Liver (tissue), 9 donors: ENCODE measurements around the gene SCLY. TPM values are rescaled to one million over a fixed set of nuclear protein-coding genes. Genes with fewer than 3 reads are reported as not detected.

Source experiments
- DNase-seq: peaks from one replicate; pipeline ENCODE4 v3.0.0-alpha.2; 2017; ENCODE audit warnings: low spot score
- H3K27ac ChIP-seq, 2 donors: one replicate each; pipeline ENCODE4 v1.7.0; 2013; ENCODE audit warnings: inconsistent platforms in 2 of 2, low read length in 2 of 2, control low read depth in 1 of 2, low read depth in 1 of 2, mild to moderate bottlenecking in 1 of 2
- H3K27me3 ChIP-seq, 4 donors: one replicate each; pipeline versions ENCODE4 v1.6.1 to v1.7.0; 2013; ENCODE audit warnings: low read length in 3 of 4, inconsistent platforms in 1 of 4, mild to moderate bottlenecking in 1 of 4, moderate library complexity in 1 of 4; ENCODE audit not compliant: control insufficient read depth in 4 of 4, insufficient read depth in 4 of 4
- H3K36me3 ChIP-seq, 4 donors: one replicate each; pipeline versions ENCODE4 v1.6.1 to v1.7.0; 2013; ENCODE audit warnings: low read length in 3 of 4, mild to moderate bottlenecking in 3 of 4, low read depth in 1 of 4, moderate library complexity in 1 of 4; ENCODE audit not compliant: control insufficient read depth in 4 of 4, insufficient read depth in 3 of 4
- H3K4me1 ChIP-seq, 4 donors: one replicate each; pipeline versions ENCODE4 v1.6.1 to v1.7.0; 2013; ENCODE audit warnings: low read length in 3 of 4, mild to moderate bottlenecking in 3 of 4, moderate library complexity in 1 of 4; ENCODE audit not compliant: control insufficient read depth in 4 of 4, insufficient read depth in 4 of 4
- H3K4me3 ChIP-seq, 3 donors: one replicate each; pipeline versions ENCODE4 v1.6.1 to v1.7.0; 2013; ENCODE audit warnings: low read length in 3 of 3, control low read depth in 1 of 3, low read depth in 1 of 3, mild to moderate bottlenecking in 1 of 3
- H3K9ac ChIP-seq, 2 donors: one replicate each; pipeline ENCODE4 v1.7.0; 2013; ENCODE audit warnings: low read length in 2 of 2, mild to moderate bottlenecking in 2 of 2, moderate library complexity in 2 of 2, control low read depth in 1 of 2, low read depth in 1 of 2
- H3K9me3 ChIP-seq, 4 donors: one replicate each; pipeline versions ENCODE4 v1.6.1 to v1.7.0; 2013; ENCODE audit warnings: low read length in 3 of 4; ENCODE audit not compliant: control insufficient read depth in 4 of 4
- ATF3 ChIP-seq: IDR thresholded peaks from 2 replicates; pipeline ENCODE4 v1.6.1; 2016; ENCODE audit warnings: antibody characterized with exemption
- CTCF ChIP-seq: fragments of 150-350 bp; IDR thresholded peaks from 2 replicates; pipeline ENCODE4 v1.5.1; 2017; ENCODE audit warnings: improper control_type of control experiment, low read depth, low read length; ENCODE audit not compliant: missing input control
- EGR1 ChIP-seq, 2 donors: IDR thresholded peaks; 2 replicates each; pipeline ENCODE4 v1.6.1; 2016 to 2018; ENCODE audit warnings: antibody characterized with exemption in 2 of 2, low read depth in 2 of 2
- FOXA1 ChIP-seq: IDR thresholded peaks from 2 replicates; pipeline ENCODE4 v1.6.1; 2016; ENCODE audit warnings: antibody characterized with exemption
- HNF4A ChIP-seq, 2 donors: conservative IDR thresholded peaks; 2 replicates each; pipeline ENCODE4 v1.6.1; 2016; ENCODE audit warnings: antibody characterized with exemption in 2 of 2, mild to moderate bottlenecking in 2 of 2
- HNF4G ChIP-seq: IDR thresholded peaks from 2 replicates; pipeline ENCODE4 v1.6.1; 2016; ENCODE audit warnings: antibody characterized with exemption
- MAX ChIP-seq: IDR thresholded peaks from 2 replicates; pipeline ENCODE4 v1.6.1; 2016; ENCODE audit warnings: antibody characterized with exemption
- RAD21 ChIP-seq, 2 donors: IDR thresholded peaks; 2 replicates each; pipeline ENCODE4 v1.6.1; 2016; ENCODE audit warnings: antibody characterized with exemption in 2 of 2, mild to moderate bottlenecking in 2 of 2
- REST ChIP-seq: IDR thresholded peaks from 2 replicates; pipeline ENCODE4 v1.6.1; 2016; ENCODE audit warnings: antibody characterized with exemption, mild to moderate bottlenecking
- SP1 ChIP-seq: IDR thresholded peaks from 2 replicates; pipeline ENCODE4 v1.6.1; 2018; ENCODE audit warnings: antibody characterized with exemption, mild to moderate bottlenecking
- TAF1 ChIP-seq: conservative IDR thresholded peaks from 2 replicates; pipeline ENCODE4 v1.6.1; 2016; ENCODE audit warnings: antibody characterized with exemption, mild to moderate bottlenecking
- YY1 ChIP-seq: IDR thresholded peaks from 2 replicates; pipeline ENCODE4 v1.6.1; 2016; ENCODE audit warnings: antibody characterized with exemption, mild to moderate bottlenecking
- ZBTB33 ChIP-seq: IDR thresholded peaks from 2 replicates; pipeline ENCODE4 v1.6.1; 2016; ENCODE audit warnings: antibody characterized with exemption
- WGBS: extraction: QIAGEN DNeasy Blood & Tissue Kit; methylation state at CpG from one replicate; pipeline ENCODE4 v1.1.7; 2013; 5-methylcytosine and 5-hydroxymethylcytosine counted together
- polyA plus RNA-seq, 2 donors: library from polyadenylated mRNA; stranded (reverse) in 1 of 2; unstranded in 1 of 2; fragments of 200-250 nt in 1 of 2; fragments of >200 nt in 1 of 2; fragmentation: Nextera tagmentation in 1 of 2; extraction: Ambion mirVana in 1 of 2; gene quantifications; one replicate each; pipeline versions ENCODE4 v1.2.1 to v1.2.3, GENCODE V29; 2013 to 2015
- total RNA-seq, 2 donors: library from RNA; depleted of rRNA; stranded (reverse); fragments of >200 nt; gene quantifications; one replicate each; pipeline ENCODE4 v1.2.3, GENCODE V29; 2014
- donor health status: healthy.
- donor health status: healthy.
- donor health status: healthy.
- donor health status: healthy.
- donor health status: healthy.

SCLY gene
- total and polyA plus RNA-seq, 4 donors: 21.6 to 39.2 (median 25.0) TPM

GRCh38 chr2:238145046-238145445, 84.2 kb downstream of the SCLY start:
- Histone ChIP-seq H3K27me3 (no peaks in the 10 kb centered on the region), H3K4me3 (no peak overlapping the region), H3K36me3 (no peaks in the 10 kb centered on the region), H3K4me1 (no peaks in the 10 kb centered on the region), H3K9me3 (no peaks in the 10 kb centered on the region), H3K9ac (no peak overlapping the region), H3K27ac (no peak overlapping the region)
- no peak for DNase-seq
- TF ChIP-seq TAF1 (no peak), ATF3 (no peak), SP1 (no peak), RAD21 (IDR thresholded peaks at IDR 0.05) (no peak), ZBTB33 (no peak), REST (no peak), HNF4G (no peak), MAX (no peak), YY1 (no peak), HNF4A (conservative IDR thresholded peaks at IDR 0.05) (no peak), EGR1 (IDR thresholded peaks at IDR 0.05; ENCODE audit: low read depth in 2 of 2) (no peak), CTCF (no peak), FOXA1 (no peak)
- 84% methylated on average over 12 of the region's 12 CpGs for WGBS

- no peaks in the 10 kb centered on the region for H3K36me3 ChIP-seq
- no peaks in the 10 kb centered on the region for H3K27me3 ChIP-seq
- H3K9me3 ChIP-seq: no peaks in the 10 kb centered on the region
- no peaks in the 10 kb centered on the region for H3K4me1 ChIP-seq
- H3K4me3 ChIP-seq: no peak overlapping the region
- no peak for DNase-seq
- H3K9ac ChIP-seq: no peak overlapping the region
- WGBS: 83% methylated on average over 12 of the region's 12 CpGs
- H3K27ac ChIP-seq: no peak overlapping the region
- TF ChIP-seq YY1 (no peak), ATF3 (no peak), SP1 (no peak), EGR1 (IDR thresholded peaks at IDR 0.05; ENCODE audit: low read depth in 2 of 2) (no peak), FOXA1 (no peak), CTCF (no peak), MAX (no peak), HNF4A (conservative IDR thresholded peaks at IDR 0.05) (no peak), REST (no peak), RAD21 (IDR thresholded peaks at IDR 0.05) (no peak)
These were observed 85.0 kb downstream of the SCLY start for GRCh38 chr2:238145851-238146250.
